Keratinocyte (primary cell): Measurements from ENCODE around the gene SYNE2. TPM values are rescaled to one million over a fixed set of nuclear protein-coding genes. Genes with fewer than 3 reads are reported as not detected.

Source experiments
- DNase-seq: peaks from one replicate; pipeline ENCODE4 v3.0.0-alpha.2; 2011; ENCODE audit warnings: low read depth, missing footprints, low spot score
- FAIRE-seq: peaks from 2 replicates; lab custom pipeline; 2011; peaks lifted over from hg19 to GRCh38; lab: Jason Lieb, UNC
- H2AFZ ChIP-seq: 2 replicates; pipeline ENCODE4 v1.6.0; 2012; ENCODE audit warnings: low read length, control low read depth, inconsistent platforms; ENCODE audit not compliant: control insufficient read depth
- H3K27ac ChIP-seq: 2 replicates; pipeline ENCODE4 v1.5.1; 2011; ENCODE audit warnings: low read length; ENCODE audit not compliant: control insufficient read depth, insufficient read depth
- H3K27me3 ChIP-seq: 3 replicates; pipeline ENCODE4 v1.6.0; 2011; ENCODE audit warnings: low read length; ENCODE audit not compliant: control insufficient read depth, insufficient read depth; ENCODE audit errors: extremely low read depth
- H3K36me3 ChIP-seq, 2 experiments: 2 replicates in 1 of 2; 3 replicates in 1 of 2; pipeline ENCODE4 v1.5.1; 2011; ENCODE audit warnings: low read length in 2 of 2, mild to moderate bottlenecking in 1 of 2; ENCODE audit not compliant: control insufficient read depth in 2 of 2, insufficient read depth in 2 of 2; ENCODE audit errors: extremely low read depth in 1 of 2
- H3K4me1 ChIP-seq: 3 replicates; pipeline ENCODE4 v1.5.1; 2011; ENCODE audit warnings: low read length; ENCODE audit not compliant: control insufficient read depth, insufficient read depth; ENCODE audit errors: extremely low read depth
- H3K4me2 ChIP-seq: 3 replicates; pipeline ENCODE4 v1.6.0; 2011; ENCODE audit warnings: low read depth, low read length; ENCODE audit not compliant: control insufficient read depth, insufficient read depth; ENCODE audit errors: extremely low read depth
- H3K4me3 ChIP-seq, 3 experiments: fragments of 200-600 bp in 1 of 3; sonication (generic) in 1 of 3; 2 replicates in 2 of 3; 3 replicates in 1 of 3; pipeline ENCODE4 v1.5.1; 2011 to 2016; ENCODE audit warnings: low read length in 3 of 3, mild to moderate bottlenecking in 3 of 3, control low read depth in 2 of 3, inconsistent platforms in 1 of 3, low read depth in 1 of 3, mixed read lengths in 1 of 3, mixed run types in 1 of 3, moderate library complexity in 1 of 3; ENCODE audit not compliant: control insufficient read depth in 2 of 3, insufficient read depth in 2 of 3; ENCODE audit errors: extremely low read depth in 1 of 3
- H3K79me2 ChIP-seq: 2 replicates; pipeline ENCODE4 v1.6.0; 2012; ENCODE audit warnings: low read length; ENCODE audit not compliant: control insufficient read depth, insufficient read depth
- H3K9ac ChIP-seq: 3 replicates; pipeline ENCODE4 v1.6.0; 2011; ENCODE audit warnings: low read length; ENCODE audit not compliant: control insufficient read depth, insufficient read depth; ENCODE audit errors: extremely low read depth
- H3K9me1 ChIP-seq: 3 replicates; pipeline ENCODE4 v1.6.0; 2011; ENCODE audit warnings: low read length; ENCODE audit not compliant: control insufficient read depth, insufficient read depth; ENCODE audit errors: extremely low read depth
- H3K9me3 ChIP-seq: 2 replicates; pipeline ENCODE4 v1.5.1; 2012; ENCODE audit warnings: low read depth, low read length; ENCODE audit not compliant: control insufficient read depth
- H4K20me1 ChIP-seq: 3 replicates; pipeline ENCODE4 v1.6.0; 2011; ENCODE audit warnings: low read length; ENCODE audit not compliant: control insufficient read depth, insufficient read depth; ENCODE audit errors: extremely low read depth
- CTCF ChIP-seq, 3 experiments: IDR thresholded peaks in 1 of 3; conservative IDR thresholded peaks in 1 of 3; optimal IDR thresholded peaks in 1 of 3; 2 replicates in 2 of 3; 3 replicates in 1 of 3; pipeline versions ENCODE3 to v1.5.1; 2011; ENCODE audit warnings: low read length in 3 of 3, mild to moderate bottlenecking in 3 of 3, moderate library complexity in 2 of 3, control low read depth in 1 of 3, inconsistent platforms in 1 of 3; ENCODE audit not compliant: insufficient read depth in 2 of 3; ENCODE audit errors: extremely low read depth in 1 of 3
- EZH2 ChIP-seq: IDR thresholded peaks from one replicate; pipeline ENCODE4 v1.6.1; 2012; ENCODE audit warnings: inconsistent platforms, mild to moderate bottlenecking, low read length, moderate library complexity
- dilution Hi-C: fragments of 300-500 bp; cut with MboI; formaldehyde crosslinking; loops from one replicate; pipeline ENCODE4 v1.7.0; 2020; ENCODE audit warnings: low sequenced_read_pairs; ENCODE audit not compliant: extremely low pct_ligation_motif_present
- polyA plus RNA-seq, 5 experiments: library from polyadenylated mRNA; depleted of rRNA in 3 of 5; stranded (reverse) in 3 of 5; stranded (forward) in 1 of 5; unstranded in 1 of 5; fragments of >200 nt; gene quantifications; 1 replicate in 1 of 5; 2 replicates in 3 of 5; 3 replicates in 1 of 5; pipeline versions ENCODE4 v1.2.1 to v1.2.3, GENCODE V29; 2011 to 2012; ENCODE audit warnings: missing spikeins in 2 of 5, low read depth in 1 of 5, low replicate concordance in 1 of 5

The SYNE2 gene
- polyA plus RNA-seq, 1 donor (not counting 4 experiments of a cell fraction or from before 2014, with no cell fraction given), result 9.9 TPM

- H3K36me3 ChIP-seq, result peaks cover 2 to 11% of the 10 kb centered on the region in 2 experiments
Measured at GRCh38 chr14:64081174-64081746, 228.5 kb downstream of the SYNE2 start.

GRCh38 chr14:64082837-64083236 lies 230.0 kb downstream of the SYNE2 start:
- no peak overlapping the region for H3K27ac ChIP-seq
- no peaks in the 10 kb centered on the region for H3K4me1 ChIP-seq
- no peak overlapping the region for H3K9ac ChIP-seq
- FAIRE-seq (no peak), DNase-seq (no peak)
- no peak overlapping the region for H3K4me2 ChIP-seq
- no peaks in the 10 kb centered on the region for H4K20me1 ChIP-seq
- H3K4me3 ChIP-seq, result no peak overlapping the region
- H3K9me3 ChIP-seq, result no peaks in the 10 kb centered on the region
- no peaks in the 10 kb centered on the region for H3K27me3 ChIP-seq
- H3K9me1 ChIP-seq, result no peaks in the 10 kb centered on the region
- H2AFZ ChIP-seq, result no peak overlapping the region
- no peak for TF ChIP-seq EZH2
- no peak for TF ChIP-seq CTCF (optimal IDR thresholded peaks at IDR 0.05 in 1 of 3, IDR thresholded peaks at IDR 0.05 in 1 of 3, conservative IDR thresholded peaks at IDR 0.05 in 1 of 3; ENCODE audit: extremely low read depth in 1 of 3, insufficient read depth in 2 of 3, low read length in 3 of 3)
- H3K79me2 ChIP-seq, result no peaks in the 10 kb centered on the region
- peaks cover 2 to 11% of the 10 kb centered on the region in 2 experiments for H3K36me3 ChIP-seq
- dilution Hi-C loops, result no loop called here

More at GRCh38 chr14:64081174-64081746, 228.5 kb downstream of the SYNE2 start:
- no peaks in the 10 kb centered on the region for H3K27me3 ChIP-seq
- no peak for TF ChIP-seq CTCF (optimal IDR thresholded peaks at IDR 0.05 in 1 of 3, IDR thresholded peaks at IDR 0.05 in 1 of 3, conservative IDR thresholded peaks at IDR 0.05 in 1 of 3; ENCODE audit: extremely low read depth in 1 of 3, insufficient read depth in 2 of 3, low read length in 3 of 3)
- no peak for TF ChIP-seq EZH2
- H3K9me3 ChIP-seq, result no peaks in the 10 kb centered on the region
- dilution Hi-C loops, result no loop called here
- no peaks in the 10 kb centered on the region for H4K20me1 ChIP-seq
- no peak overlapping the region for H3K4me2 ChIP-seq
- H3K4me1 ChIP-seq, result no peaks in the 10 kb centered on the region
- H3K27ac ChIP-seq, result no peak overlapping the region
- H3K9ac ChIP-seq, result no peak overlapping the region
- H3K9me1 ChIP-seq, result no peaks in the 10 kb centered on the region
- no peak for FAIRE-seq
- no peak overlapping the region for H2AFZ ChIP-seq
- DNase-seq, result no peak
- H3K79me2 ChIP-seq, result no peaks in the 10 kb centered on the region
- no peak overlapping the region for H3K4me3 ChIP-seq
